ENCODE results near the gene SPX.

The SPX gene

DNA sequence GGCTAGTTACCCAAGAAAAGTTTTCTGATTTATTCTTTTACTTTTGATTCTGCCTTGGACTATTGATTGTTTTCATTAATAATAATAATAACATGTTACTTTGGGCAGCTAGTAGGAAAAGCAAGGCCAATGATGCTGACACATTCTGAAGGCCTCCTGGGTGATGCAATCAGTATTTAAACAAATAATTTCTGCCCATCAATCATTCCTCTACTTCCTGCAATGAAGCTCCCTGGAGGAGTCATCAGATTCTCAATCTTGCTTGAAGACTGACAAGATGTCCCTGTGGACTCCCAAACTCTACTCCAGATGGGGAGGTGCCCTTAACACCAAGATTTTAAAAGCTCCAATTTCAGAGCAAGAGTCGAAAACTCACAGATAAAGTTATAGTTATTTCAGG lies at the start of gene SPX:
Gene SPX, plus strand, starts transcription at position 244 of the 400 bp plus-strand sequence. CDS start 177 bp downstream, outside the sequence.
- DNase-seq (ENCODE audit: low read depth): no peak

- peak; percentile 4 for DNase-seq (ENCODE audit: low read depth)
Measured at GRCh38 chr12:21476949-21477348, 49.1 kb upstream of the SPX start.

- DNase-seq (ENCODE audit: low read depth): no peak
Measured at GRCh38 chr12:21478756-21479455, 47.2 kb upstream of the SPX start.

DNA sequence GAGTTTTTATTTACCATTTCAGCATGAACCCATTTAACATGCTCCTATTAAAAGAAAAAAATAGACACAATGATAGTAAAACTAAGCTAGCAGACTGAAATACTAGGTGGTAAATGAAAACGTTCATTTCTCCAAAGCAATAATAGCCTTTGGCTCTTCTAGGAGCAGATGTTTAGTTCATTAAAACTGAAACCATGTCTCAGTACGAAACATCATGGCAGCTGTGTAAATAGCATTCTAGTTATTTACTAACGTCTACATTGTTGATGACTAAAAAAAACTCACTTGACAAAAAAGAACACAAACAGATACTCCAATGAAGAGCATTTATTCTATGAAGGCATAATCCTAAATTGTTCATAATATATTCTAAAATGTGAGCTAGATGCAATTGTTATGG lies 42.6 kb upstream of the SPX start:
- no peak for DNase-seq (ENCODE audit: low read depth)

DNA sequence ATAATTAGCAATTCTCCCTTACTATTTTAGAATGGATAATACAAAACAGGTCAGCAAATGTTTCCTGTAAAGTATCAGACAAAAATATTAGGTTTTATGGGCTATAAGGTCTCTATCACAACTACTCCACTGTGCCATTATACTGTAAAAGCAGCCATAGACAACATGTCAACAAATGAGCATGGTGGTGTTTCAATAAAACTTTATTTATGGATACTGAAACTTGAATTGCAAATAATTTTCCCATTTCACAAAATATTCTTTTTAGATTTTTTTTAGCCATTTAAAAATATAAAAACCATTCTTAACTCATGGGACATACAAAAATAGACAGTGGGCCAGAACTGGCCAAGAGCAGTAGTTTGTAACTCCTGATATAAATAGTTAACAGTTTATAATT lies 40.1 kb upstream of the SPX start:
- DNase-seq (ENCODE audit: low read depth): no peak

- DNase-seq (ENCODE audit: low read depth): no peak
Measured at GRCh38 chr12:21499765-21500164, 26.3 kb upstream of the SPX start.

DNA sequence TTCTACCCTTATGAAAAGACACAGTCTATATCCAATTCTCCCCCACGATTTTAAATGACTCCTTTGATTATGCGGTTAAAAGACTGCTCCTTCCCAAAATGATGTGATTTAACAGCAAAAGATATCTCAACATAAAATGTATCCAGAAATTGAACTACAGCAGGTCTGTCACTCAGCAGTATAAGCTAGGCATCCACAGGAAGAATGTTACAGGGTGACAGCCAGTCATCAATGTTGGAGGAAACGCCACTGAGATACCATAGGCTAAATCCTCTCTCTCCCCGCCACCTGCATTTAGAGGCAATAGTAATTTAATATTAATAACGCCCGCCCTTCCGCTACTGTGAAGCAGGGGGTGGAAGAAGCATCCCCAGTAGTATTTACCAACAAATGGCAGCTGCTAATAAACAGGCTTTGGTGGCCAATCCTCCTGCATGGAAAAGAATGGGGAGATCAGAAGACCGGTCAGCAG lies 25.3 kb upstream of the SPX start:
- DNase-seq (ENCODE audit: low read depth): no peak

DNA sequence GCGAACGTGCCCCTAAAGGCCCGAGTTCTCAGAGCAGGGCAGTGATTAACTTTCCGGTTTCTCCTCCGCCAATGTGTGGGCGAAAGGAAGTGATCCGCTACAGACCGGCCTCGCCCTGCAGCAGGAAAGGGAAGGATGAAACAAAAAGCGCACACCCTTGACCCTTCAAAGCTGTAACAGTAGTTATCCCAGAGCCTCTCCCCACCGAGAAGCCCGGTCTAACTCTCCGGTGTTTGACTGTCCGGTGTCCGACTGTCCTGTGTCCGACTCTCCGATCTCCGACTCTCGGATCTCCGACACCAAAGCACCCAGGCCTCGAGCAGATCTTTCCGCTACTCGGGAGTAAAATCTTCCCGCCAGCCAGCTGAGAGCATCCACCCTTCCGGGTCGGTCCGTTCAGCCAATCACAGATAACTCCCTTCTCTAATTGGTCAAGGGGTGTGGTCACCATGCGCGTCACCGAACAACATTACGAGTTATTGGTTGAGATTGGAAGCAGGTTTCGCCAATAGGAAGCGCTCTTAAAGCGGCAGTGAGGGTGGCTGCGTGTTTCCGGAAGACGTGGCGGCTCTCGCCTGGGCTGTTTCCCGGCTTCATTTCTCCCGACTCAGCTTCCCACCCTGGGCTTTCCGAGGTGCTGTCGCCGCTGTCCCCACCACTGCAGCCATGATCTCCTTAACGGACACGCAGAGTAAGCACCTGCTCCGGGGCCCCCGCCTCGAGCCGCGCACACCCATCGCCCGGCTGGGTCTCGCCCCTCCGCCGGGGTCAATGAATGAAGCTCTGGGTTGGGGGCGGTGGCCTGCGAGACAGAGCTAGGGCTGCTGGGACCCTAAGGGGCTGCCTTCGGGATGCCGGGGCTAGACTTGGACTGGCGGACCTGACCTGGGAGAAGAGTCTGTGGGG lies 24.6 kb upstream of the SPX start, which contains the start of the genes GOLT1B and RECQL:
Gene GOLT1B, plus strand, starts transcription at position 532 of the 906 bp plus-strand sequence. Its CDS starts 135 bp downstream, at position 667.
Gene RECQL, minus strand, starts transcription at position 378 of the 906 bp plus-strand sequence. CDS start 2,065 bp downstream, outside the sequence.
- peak; percentile 97 for DNase-seq (ENCODE audit: low read depth)

- DNase-seq (ENCODE audit: low read depth): peak; percentile 13
Measured at GRCh38 chr12:21502164-21502496, 24.0 kb upstream of the SPX start.

DNA sequence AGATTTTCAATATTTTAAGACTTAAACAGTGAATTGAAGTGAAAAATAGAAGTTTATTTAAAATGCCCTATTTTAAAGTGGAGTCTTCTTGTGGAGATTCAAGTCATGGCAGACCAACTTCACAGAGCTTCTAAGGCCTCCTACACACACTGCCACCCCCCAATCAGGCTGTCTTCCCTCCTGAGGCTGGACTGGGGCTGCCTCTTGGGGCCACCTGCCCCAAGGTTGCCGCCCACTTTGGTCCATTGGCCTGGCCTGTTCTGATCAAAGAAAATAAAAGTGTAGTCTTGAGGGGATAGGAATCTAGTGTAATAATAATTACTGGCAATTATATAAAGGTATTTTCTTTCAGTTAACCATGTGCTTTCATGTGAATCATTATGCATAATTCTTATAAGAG lies 23.2 kb upstream of the SPX start:
- no peak for DNase-seq (ENCODE audit: low read depth)

- DNase-seq (ENCODE audit: low read depth): no peak
Measured at GRCh38 chr12:21505888-21506287, 20.2 kb upstream of the SPX start.

DNA sequence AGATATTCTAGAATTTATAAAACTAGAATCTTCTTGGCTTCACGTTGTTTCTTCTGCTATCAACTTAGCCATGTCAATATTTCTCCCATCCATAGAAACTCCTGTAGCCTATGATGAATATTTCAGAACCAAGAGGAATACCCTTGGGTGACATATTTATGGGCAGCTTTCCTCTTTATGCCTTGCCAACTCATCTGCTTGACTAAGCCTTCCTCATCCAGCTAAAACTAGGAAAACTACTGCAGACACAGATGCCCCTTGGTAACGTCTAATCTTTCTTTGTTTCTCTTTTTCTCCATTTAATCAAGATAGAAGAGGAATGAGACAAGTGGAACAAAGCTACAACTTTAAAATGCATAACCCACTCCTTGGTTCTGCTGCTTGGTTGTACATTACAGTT lies 18.2 kb upstream of the SPX start:
- DNase-seq (ENCODE audit: low read depth): no peak

DNA sequence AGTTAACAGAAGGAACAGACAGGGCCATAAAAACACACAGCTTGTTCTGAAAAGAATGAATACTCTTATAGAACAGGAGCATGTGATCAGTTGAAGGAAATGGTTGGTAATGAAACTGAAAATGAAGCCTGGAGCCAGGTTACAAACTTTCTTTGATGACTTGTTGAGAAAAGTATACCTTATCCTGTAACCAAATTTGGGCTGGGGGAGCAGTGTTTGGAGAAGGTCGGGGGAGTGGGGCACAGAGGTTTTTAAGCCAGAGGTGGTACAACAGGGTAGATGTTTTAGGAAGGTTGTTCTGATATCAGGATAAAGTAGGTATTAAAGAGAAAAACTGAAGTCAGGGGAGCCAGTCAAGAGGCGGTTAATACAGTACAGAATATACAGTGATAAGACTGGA lies 16.3 kb upstream of the SPX start:
- no peak for DNase-seq (ENCODE audit: low read depth)

GRCh38 chr12:21516281-21516680 lies 9.8 kb upstream of the SPX start:
- DNase-seq (ENCODE audit: low read depth): no peak

DNA sequence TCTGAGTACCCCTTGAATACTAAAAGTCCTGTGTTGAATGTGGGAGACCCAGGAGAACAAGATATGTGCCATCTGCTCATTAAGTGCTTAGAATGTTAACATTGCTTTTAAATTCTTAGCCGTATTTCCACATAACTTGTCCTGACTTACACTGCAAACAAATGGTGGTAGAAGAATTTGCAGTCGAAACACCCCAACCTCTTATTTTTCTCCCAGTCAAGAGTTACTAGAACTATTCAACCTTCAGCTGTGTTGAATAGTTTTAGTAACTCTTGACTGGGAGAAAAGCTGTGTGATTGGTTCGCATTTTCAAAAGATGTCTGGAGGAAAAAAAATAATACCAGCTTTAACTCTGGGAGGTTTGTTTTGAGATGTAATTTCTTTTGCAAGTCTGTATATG lies 7.6 kb upstream of the SPX start:
- DNase-seq (ENCODE audit: low read depth): no peak

DNA sequence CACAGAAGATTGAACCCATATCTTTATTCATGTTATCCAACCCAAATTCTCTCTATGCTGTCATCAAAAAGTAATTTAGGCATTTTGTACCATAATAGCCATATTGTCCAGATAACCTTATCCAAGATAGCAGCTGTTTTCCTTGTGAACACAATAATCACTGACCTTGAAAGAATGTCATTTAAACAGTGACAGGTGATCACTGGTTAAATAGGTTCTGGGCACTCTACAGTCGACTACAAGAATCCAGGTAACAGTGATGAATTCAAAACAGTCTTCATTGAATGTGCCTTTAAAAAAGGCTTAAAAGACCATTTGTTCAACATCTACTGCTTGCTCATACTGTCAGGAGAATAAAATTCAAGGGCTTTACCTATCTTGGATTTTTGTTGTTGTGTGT lies 4.6 kb upstream of the SPX start:
- no peak for DNase-seq (ENCODE audit: low read depth)

DNA sequence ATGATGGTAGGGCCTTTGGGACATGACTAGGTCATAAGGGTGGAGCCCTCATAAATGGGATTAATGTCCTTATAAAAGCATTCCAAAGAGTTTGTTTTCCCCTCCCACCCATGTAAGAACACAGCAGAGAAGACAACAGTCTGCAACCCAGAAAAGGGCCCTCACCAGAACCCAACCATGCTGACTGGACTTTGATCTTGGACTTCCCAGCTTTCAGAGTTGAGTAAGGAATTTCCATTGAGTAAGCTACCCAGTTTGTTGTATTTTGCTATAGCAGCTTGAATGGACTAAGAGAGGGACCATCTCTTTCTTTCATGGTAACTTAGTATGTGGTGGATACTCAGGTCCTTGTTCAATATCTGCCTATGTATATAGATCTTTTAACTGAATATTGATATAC lies 2.9 kb upstream of the SPX start:
- no peak for DNase-seq (ENCODE audit: low read depth)

DNA sequence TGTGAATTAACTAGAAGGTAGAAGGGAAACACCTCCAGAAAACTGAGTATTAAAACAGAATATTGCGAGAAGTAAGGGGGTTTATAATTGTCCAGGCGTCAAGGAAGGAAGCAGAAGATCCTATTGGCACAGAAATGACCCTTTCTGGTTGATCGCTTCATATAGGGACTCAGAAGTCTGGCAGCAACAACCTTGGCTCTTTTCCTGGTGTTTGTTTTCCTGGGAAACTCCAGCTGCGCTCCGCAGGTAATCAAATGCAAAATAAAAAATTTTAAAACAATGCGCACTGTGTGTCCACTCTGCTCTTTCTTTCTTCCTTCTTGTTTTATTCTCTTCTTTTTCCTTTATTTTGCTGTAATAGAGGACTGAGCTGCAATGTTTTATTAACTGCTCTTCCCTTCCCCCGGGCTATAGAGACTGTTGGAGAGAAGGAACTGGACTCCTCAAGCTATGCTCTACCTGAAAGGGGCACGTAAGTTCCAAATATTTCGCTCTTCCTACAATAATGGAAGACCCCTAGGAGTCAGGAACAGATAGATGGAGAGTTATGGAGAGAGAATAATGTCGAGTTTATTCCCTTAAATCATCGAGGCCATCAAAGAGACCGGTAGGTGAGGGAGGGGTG lies 737 bp downstream of the SPX start:
- DNase-seq (ENCODE audit: low read depth): no peak

DNA sequence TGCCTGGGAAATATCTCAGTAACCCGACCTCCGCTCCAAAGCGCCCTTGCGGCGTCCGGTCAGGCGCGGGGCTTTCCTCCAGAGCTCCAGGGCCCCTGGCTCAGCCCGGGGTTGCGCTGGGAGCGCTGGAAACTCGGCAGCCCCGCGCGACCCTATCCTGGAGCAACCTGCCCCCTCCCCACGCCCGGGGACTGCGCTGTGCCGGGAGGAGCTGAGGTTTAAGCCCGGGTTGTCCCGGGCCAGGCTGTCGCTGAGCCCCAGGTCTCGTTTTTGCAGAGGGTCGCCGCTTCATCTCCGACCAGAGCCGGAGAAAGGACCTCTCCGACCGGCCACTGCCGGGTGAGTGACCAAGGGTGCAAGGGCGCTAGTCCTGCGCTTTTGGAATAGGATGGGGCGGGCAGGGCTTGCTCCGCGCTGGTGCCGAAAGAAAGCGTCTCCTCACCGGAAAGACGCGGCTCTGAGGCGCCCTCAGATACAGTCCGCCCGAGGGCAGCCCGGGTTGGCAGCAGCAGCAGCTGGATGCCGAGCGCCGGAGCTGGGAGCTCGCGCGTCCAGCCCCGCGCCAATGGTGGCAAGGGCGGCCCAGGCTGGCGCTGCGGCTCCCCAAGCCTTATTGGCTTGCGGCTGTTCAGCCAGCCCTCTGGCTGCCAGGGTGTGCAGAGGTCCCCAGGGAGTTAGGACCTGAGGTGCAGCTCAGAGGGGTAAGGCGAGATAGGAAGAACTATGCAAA lies 1.5 kb downstream of the SPX start:
- peak; percentile 16 for DNase-seq (ENCODE audit: low read depth)

GRCh38 chr12:21528953-21529352 lies 2.9 kb downstream of the SPX start:
- no peak for DNase-seq (ENCODE audit: low read depth)

- no peak for DNase-seq (ENCODE audit: low read depth)
Measured at GRCh38 chr12:21529456-21529855, 3.4 kb downstream of the SPX start.

- no peak for DNase-seq (ENCODE audit: low read depth)
Measured at GRCh38 chr12:21538061-21538653, 12.1 kb downstream of the SPX start.
